Measurements from ENCODE around the gene KISS1R. TPM values are rescaled to one million over a fixed set of nuclear protein-coding genes. Genes with fewer than 3 reads are reported as not detected.
A peak's percentile ranks its signal among the peaks of the same experiment; 100 is the strongest.

The KISS1R gene
- total and polyA plus RNA-seq, 2 donors (not counting 1 experiment from before 2014, with no cell fraction given) = not detected

GRCh38 chr19:903266-903797 is 13.8 kb upstream of the KISS1R start:
- peaks cover 2% of the 10 kb centered on the region for H3K79me2 ChIP-seq (ENCODE audit: control insufficient read depth, insufficient read depth, low read length)

GRCh38 chr19:904545-904944 is 12.6 kb upstream of the KISS1R start:
- Histone ChIP-seq H3K27me3 (ENCODE audit: control insufficient read depth, insufficient read depth, low read length) (no peaks in the 10 kb centered on the region), H3K9ac (ENCODE audit: insufficient read depth, low read length) (no peak overlapping the region), H3K4me3 (replicated peaks in 1 of 4; ENCODE audit: control extremely low read depth in 1 of 4, insufficient read depth in 1 of 4, low read depth in 3 of 4, low read length in 4 of 4) (no peak overlapping the region), H3K4me2 (ENCODE audit: extremely low read depth, insufficient read depth, low read length) (no peak overlapping the region), H4K20me1 (ENCODE audit: control insufficient read depth, extremely low read depth, insufficient read depth, low read length) (no peaks in the 10 kb centered on the region), H3K36me3 (ENCODE audit: control insufficient read depth, insufficient read depth, low read length) (peaks cover 10% of the 10 kb centered on the region), H3K27ac (ENCODE audit: insufficient read depth, low read length) (no peak overlapping the region), H3K79me2 (ENCODE audit: control insufficient read depth, insufficient read depth, low read length) (peaks cover 5% of the 10 kb centered on the region), H2AFZ (ENCODE audit: low read length) (no peak overlapping the region), H3K4me1 (ENCODE audit: control insufficient read depth, extremely low read depth, insufficient read depth, low read length) (peaks cover 3% of the 10 kb centered on the region), H3K9me3 (ENCODE audit: control insufficient read depth, insufficient read depth, low read depth, low read length) (no peaks in the 10 kb centered on the region)
- DNase-seq (ENCODE audit: low read depth in 2 of 2) = no peak
- no peak for TF ChIP-seq CTCF (conservative IDR thresholded peaks at IDR 0.05 in 1 of 2, IDR thresholded peaks at IDR 0.05 in 1 of 2; ENCODE audit: low read depth in 1 of 2, low read length in 2 of 2)

More at GRCh38 chr19:903266-903797, 13.8 kb upstream of the KISS1R start:
- Histone ChIP-seq H3K27ac (ENCODE audit: insufficient read depth, low read length) (no peak overlapping the region), H3K9ac (ENCODE audit: insufficient read depth, low read length) (no peak overlapping the region), H3K9me3 (ENCODE audit: control insufficient read depth, insufficient read depth, low read depth, low read length) (no peaks in the 10 kb centered on the region), H4K20me1 (ENCODE audit: control insufficient read depth, extremely low read depth, insufficient read depth, low read length) (no peaks in the 10 kb centered on the region), H3K4me2 (ENCODE audit: extremely low read depth, insufficient read depth, low read length) (no peak overlapping the region), H2AFZ (ENCODE audit: low read length) (no peak overlapping the region), H3K4me3 (replicated peaks in 1 of 4; ENCODE audit: control extremely low read depth in 1 of 4, insufficient read depth in 1 of 4, low read depth in 3 of 4, low read length in 4 of 4) (no peak overlapping the region), H3K36me3 (ENCODE audit: control insufficient read depth, insufficient read depth, low read length) (peaks cover 10% of the 10 kb centered on the region), H3K4me1 (ENCODE audit: control insufficient read depth, extremely low read depth, insufficient read depth, low read length) (no peaks in the 10 kb centered on the region), H3K27me3 (ENCODE audit: control insufficient read depth, insufficient read depth, low read length) (no peaks in the 10 kb centered on the region)
- TF ChIP-seq CTCF (conservative IDR thresholded peaks at IDR 0.05 in 1 of 2, IDR thresholded peaks at IDR 0.05 in 1 of 2; ENCODE audit: low read depth in 1 of 2, low read length in 2 of 2) (no peak), EZH2 (IDR thresholded peaks at IDR 0.05; ENCODE audit: low read length, missing control alignments) (no peak)
- peak; percentile 35 to 74 for DNase-seq (ENCODE audit: low read depth in 2 of 2)

- no peak overlapping the region for H3K4me3 ChIP-seq (replicated peaks in 1 of 4; ENCODE audit: control extremely low read depth in 1 of 4, insufficient read depth in 1 of 4, low read depth in 3 of 4, low read length in 4 of 4)
- no peak overlapping the region for H3K9ac ChIP-seq (ENCODE audit: insufficient read depth, low read length)
- peaks cover 8% of the 10 kb centered on the region for H3K79me2 ChIP-seq (ENCODE audit: control insufficient read depth, insufficient read depth, low read length)
- H3K36me3 ChIP-seq (ENCODE audit: control insufficient read depth, insufficient read depth, low read length) = peaks cover 3% of the 10 kb centered on the region
- DNase-seq (ENCODE audit: low read depth in 2 of 2) = no peak
- peaks cover 3% of the 10 kb centered on the region for H3K4me1 ChIP-seq (ENCODE audit: control insufficient read depth, extremely low read depth, insufficient read depth, low read length)
- H3K9me3 ChIP-seq (ENCODE audit: control insufficient read depth, insufficient read depth, low read depth, low read length) = no peaks in the 10 kb centered on the region
- TF ChIP-seq EZH2 (IDR thresholded peaks at IDR 0.05; ENCODE audit: low read length, missing control alignments) = no peak
- no peak for TF ChIP-seq CTCF (conservative IDR thresholded peaks at IDR 0.05 in 1 of 2, IDR thresholded peaks at IDR 0.05 in 1 of 2; ENCODE audit: low read depth in 1 of 2, low read length in 2 of 2)
- no peak overlapping the region for H3K27ac ChIP-seq (ENCODE audit: insufficient read depth, low read length)
- no peaks in the 10 kb centered on the region for H3K27me3 ChIP-seq (ENCODE audit: control insufficient read depth, insufficient read depth, low read length)
- H4K20me1 ChIP-seq (ENCODE audit: control insufficient read depth, extremely low read depth, insufficient read depth, low read length) = no peaks in the 10 kb centered on the region
- H2AFZ ChIP-seq (ENCODE audit: low read length) = no peak overlapping the region
- no peak overlapping the region for H3K4me2 ChIP-seq (ENCODE audit: extremely low read depth, insufficient read depth, low read length)
Measured at GRCh38 chr19:906480-906879, 10.7 kb upstream of the KISS1R start.

All from fibroblast of lung (primary cell).